COR-L47 (cell line): Measurements from ENCODE around the gene LRRC46.
A peak's percentile ranks its signal among the peaks of the same experiment; 100 is the strongest.

Experiments
- DNase-seq: peaks from one replicate; lab custom pipeline; 2025; lab: John Stamatoyannopoulos, UW

LRRC46 gene

GRCh38 chr17:47851764-47852112 lies 20.3 kb downstream of the LRRC46 start:
- DNase-seq: no peak

GRCh38 chr17:47852113-47852949 lies 20.9 kb downstream of the LRRC46 start:
- DNase-seq: no peak

GRCh38 chr17:47853616-47854015 lies 22.1 kb downstream of the LRRC46 start:
- no peak for DNase-seq

GRCh38 chr17:47855737-47856136 lies 24.3 kb downstream of the LRRC46 start:
- DNase-seq: no peak

- DNase-seq: no peak
These were observed 25.4 kb downstream of the LRRC46 start for GRCh38 chr17:47856830-47857229.

- DNase-seq: no peak
These were observed 26.3 kb downstream of the LRRC46 start for GRCh38 chr17:47857551-47858455.

GRCh38 chr17:47860386-47860785 lies 28.9 kb downstream of the LRRC46 start:
- DNase-seq: no peak

- peak; percentile 70 for DNase-seq
These were observed 31.4 kb downstream of the LRRC46 start for GRCh38 chr17:47862621-47863440.

GRCh38 chr17:47864791-47865216 lies 33.3 kb downstream of the LRRC46 start:
- no peak for DNase-seq

- DNase-seq: no peak
These were observed 35.5 kb downstream of the LRRC46 start for GRCh38 chr17:47866941-47867340.

- DNase-seq: no peak
These were observed 36.5 kb downstream of the LRRC46 start for GRCh38 chr17:47867813-47868533.

- DNase-seq: no peak
These were observed 37.6 kb downstream of the LRRC46 start for GRCh38 chr17:47869114-47869513.

GRCh38 chr17:47870056-47870455 lies 38.6 kb downstream of the LRRC46 start:
- no peak for DNase-seq

- DNase-seq: no peak
These were observed 39.6 kb downstream of the LRRC46 start for GRCh38 chr17:47871048-47871447.

GRCh38 chr17:47872019-47872650 lies 40.7 kb downstream of the LRRC46 start:
- DNase-seq: no peak

- DNase-seq: no peak
These were observed 41.2 kb downstream of the LRRC46 start for GRCh38 chr17:47872651-47873161.

GRCh38 chr17:47873200-47874090 lies 42.0 kb downstream of the LRRC46 start:
- DNase-seq: no peak

GRCh38 chr17:47875011-47875985 lies 43.8 kb downstream of the LRRC46 start:
- no peak for DNase-seq
